ENCODE results near the gene BBLN. TPM values are rescaled to one million over a fixed set of nuclear protein-coding genes. Genes with fewer than 3 reads are reported as not detected.
A peak's percentile ranks its signal among the peaks of the same experiment; 100 is the strongest.

The BBLN gene
- total RNA-seq, 1 donor from 2014 or later = 389 TPM

DNA sequence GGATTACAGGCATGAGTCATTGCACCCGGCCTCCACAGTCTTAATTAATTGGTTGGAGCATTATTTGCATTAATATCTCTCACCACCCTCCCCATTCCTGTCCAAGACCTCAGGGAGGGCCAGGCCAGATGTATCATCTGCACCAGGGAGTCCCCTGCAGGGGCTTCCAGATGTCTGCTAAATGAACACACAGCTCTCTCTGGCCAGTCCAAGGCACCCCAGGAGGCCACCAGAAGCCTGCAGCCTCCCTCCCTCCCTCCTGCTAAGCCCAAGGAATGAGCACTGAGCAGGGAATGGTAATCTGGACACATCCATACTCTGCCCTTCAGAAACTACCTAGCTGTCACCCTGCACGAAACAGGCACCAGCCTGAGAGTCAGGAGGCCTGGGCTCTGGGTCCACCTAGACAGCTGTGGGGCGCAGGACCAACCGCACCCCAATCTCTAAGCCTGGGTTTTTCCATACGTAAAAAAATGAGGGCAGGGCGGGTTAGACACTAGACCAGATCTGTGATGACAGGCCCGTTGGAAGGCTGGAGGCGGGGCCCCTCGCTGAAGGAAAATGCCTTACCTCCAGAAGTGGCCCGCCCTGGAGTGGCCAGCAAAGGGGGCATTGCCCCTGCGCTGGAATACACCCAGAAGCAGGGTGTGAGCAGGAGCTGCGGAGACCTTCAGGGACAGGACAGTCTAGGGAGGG, 23.0 kb downstream of the BBLN start:
- H3K27ac ChIP-seq = no peak overlapping the region
- DNase-seq (ENCODE audit: low spot score in 2 of 2) = no peak
- peaks cover 60 to 61% of the 10 kb centered on the region in 2 donors for H3K36me3 ChIP-seq
- TF ChIP-seq, protein P1, sequence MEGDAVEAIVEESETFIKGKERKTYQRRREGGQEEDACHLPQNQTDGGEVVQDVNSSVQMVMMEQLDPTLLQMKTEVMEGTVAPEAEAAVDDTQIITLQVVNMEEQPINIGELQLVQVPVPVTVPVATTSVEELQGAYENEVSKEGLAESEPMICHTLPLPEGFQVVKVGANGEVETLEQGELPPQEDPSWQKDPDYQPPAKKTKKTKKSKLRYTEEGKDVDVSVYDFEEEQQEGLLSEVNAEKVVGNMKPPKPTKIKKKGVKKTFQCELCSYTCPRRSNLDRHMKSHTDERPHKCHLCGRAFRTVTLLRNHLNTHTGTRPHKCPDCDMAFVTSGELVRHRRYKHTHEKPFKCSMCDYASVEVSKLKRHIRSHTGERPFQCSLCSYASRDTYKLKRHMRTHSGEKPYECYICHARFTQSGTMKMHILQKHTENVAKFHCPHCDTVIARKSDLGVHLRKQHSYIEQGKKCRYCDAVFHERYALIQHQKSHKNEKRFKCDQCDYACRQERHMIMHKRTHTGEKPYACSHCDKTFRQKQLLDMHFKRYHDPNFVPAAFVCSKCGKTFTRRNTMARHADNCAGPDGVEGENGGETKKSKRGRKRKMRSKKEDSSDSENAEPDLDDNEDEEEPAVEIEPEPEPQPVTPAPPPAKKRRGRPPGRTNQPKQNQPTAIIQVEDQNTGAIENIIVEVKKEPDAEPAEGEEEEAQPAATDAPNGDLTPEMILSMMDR (IDR thresholded peaks at IDR 0.05) = no peak
- no peaks in the 10 kb centered on the region for H3K4me1 ChIP-seq
- intact Hi-C loops (cut with DNase I) = no loop called here
- no peaks in the 10 kb centered on the region for H3K9me3 ChIP-seq
- H3K4me3 ChIP-seq = no peak overlapping the region
- no peaks in the 10 kb centered on the region for H3K27me3 ChIP-seq

DNA sequence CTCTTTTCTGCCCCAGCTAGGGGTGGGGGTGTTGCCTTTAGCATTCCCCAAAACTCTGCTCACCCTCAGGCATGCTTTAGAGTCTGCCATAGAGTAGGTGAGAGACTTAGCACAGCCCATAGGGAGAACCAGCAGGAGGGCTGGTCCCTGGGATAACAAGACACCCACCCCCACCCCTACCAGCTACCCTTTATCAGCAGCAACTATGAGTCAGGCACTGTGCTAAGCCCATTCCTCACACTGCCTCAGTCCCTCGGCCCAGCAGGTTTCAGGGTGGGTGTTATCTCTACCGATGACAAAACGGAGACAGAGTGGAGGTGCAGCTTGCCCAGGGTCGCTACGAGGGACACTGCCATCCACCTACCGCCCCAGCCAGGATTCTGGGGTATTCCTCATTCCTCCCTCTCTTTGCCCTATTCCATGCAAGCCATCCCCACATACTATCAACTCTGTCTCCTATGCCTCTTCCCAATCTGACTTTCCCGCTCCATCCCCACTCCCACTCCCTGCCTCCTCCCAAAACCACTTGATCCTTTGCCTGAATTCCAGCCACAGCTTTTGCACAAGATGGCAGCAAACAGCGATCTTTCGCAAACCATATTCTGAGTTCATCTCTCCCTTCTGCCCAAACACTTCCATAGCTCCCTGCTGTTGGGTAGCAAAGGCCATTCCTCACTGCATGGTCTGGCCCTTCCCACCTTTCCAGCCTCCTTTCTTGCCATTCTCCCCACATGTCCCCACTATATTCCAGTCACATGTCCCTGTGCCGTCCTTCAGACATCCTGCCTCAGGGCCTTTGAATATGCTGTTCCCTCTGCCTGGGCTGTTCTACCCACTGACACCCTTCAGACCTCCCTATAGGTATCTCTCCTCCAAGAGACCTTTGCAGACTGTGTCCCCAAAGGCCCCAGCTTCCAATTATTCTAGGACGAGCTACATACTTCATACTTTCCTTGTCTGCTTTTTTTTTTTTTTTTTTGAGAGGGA, 26.2 kb downstream of the BBLN start:
- no peak for DNase-seq (ENCODE audit: low spot score in 2 of 2)
- intact Hi-C loops (cut with DNase I) = no loop called here
- H3K9me3 ChIP-seq = no peaks in the 10 kb centered on the region

DNA sequence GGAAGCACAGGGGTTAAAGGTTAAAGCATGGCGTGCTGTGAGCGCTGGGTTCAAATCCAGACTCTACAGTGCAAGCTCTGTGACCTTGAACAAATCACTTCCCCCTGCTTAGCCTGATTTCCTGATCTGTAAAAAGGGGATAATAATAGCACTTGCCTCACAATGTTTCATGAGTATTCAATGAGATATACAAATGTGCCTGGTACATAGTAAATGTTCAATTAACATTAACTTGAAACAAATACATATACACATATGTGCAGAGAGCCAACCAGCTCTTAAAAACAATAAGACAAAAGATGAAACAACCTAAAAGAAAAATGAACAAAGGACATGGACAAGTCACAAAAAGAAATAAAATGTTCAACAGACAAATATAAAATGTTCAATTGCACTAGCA, 27.3 kb downstream of the BBLN start:
- H3K9me3 ChIP-seq = no peaks in the 10 kb centered on the region
- TF ChIP-seq, protein P1 (IDR thresholded peaks at IDR 0.05) = no peak
- DNase-seq (ENCODE audit: low spot score in 2 of 2) = no peak
- H3K36me3 ChIP-seq = peaks cover 44% of the 10 kb centered on the region in 2 donors
- H3K27me3 ChIP-seq = no peaks in the 10 kb centered on the region
- intact Hi-C loops (cut with DNase I) = no loop called here
- no peak overlapping the region for H3K27ac ChIP-seq
- H3K4me3 ChIP-seq = no peak overlapping the region
- H3K4me1 ChIP-seq = peaks cover 0 to 9% of the 10 kb centered on the region in 2 donors

More for the DNA sequence above, 26.2 kb downstream of the BBLN start:
- Histone ChIP-seq H3K4me3 (no peak overlapping the region), H3K4me1 (peaks cover 0 to 7% of the 10 kb centered on the region in 2 donors), H3K27me3 (no peaks in the 10 kb centered on the region), H3K36me3 (peaks cover 44% of the 10 kb centered on the region in 2 donors), H3K27ac (no peak overlapping the region)
- TF ChIP-seq, protein P1 (IDR thresholded peaks at IDR 0.05) = no peak

DNA sequence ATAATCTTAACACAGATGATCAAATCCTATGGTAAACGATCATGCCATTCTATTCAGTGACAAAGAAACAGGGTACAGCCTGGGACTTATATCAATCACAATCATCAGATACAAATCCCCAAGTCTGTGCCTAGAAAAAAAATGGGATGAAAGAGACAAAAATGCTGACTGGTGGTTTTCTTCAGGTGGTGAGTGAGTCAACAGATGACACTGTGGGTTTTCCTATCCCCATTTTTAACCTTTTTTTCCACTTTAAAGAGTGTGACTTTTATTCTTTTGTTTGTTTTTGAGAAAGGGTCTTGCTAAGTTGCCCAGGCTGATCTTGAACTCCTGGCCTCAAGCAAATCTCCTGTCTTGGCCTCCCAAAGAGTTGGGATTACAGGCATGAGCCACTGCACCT, 28.1 kb downstream of the BBLN start:
- TF ChIP-seq, protein P1 (IDR thresholded peaks at IDR 0.05) = no peak
- intact Hi-C loops (cut with DNase I) = no loop called here

DNA sequence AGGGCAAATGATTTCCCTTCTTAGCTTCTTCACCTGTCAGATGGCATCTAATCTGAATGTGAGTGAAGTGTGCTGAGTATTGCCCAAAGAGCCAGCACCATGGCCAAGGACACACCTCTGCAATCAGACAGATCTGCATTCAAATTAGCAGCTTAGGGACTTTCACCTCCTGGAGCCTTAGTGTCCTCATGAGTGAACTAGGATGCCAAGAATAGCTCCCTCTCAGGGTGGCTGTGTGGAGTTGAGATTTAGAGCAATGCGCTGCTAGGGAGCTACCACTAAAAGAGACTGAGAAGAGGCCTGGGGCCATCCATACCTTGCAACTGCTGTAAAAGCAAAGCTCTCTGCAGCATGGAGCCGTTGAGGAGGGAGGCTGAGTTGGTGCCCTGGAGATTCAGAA, 29.9 kb downstream of the BBLN start:
- peaks cover 0 to 13% of the 10 kb centered on the region in 2 donors for H3K4me1 ChIP-seq
- peak overlapping the region; percentile 69 to 97 for H3K4me3 ChIP-seq
- TF ChIP-seq, protein P1 (IDR thresholded peaks at IDR 0.05) = no peak
- no peaks in the 10 kb centered on the region for H3K27me3 ChIP-seq
- no peaks in the 10 kb centered on the region for H3K9me3 ChIP-seq
- DNase-seq (ENCODE audit: low spot score in 2 of 2) = no peak
- H3K27ac ChIP-seq = no peak overlapping the region
- H3K36me3 ChIP-seq = peaks cover 20 to 25% of the 10 kb centered on the region in 2 donors
- intact Hi-C loops (cut with DNase I) = loop anchor here (5.0 kb wide), 1 partner anchor 87 kb away; the partner anchor contains the start of genes GOLGA2 and SWI5

More for the DNA sequence above, 28.1 kb downstream of the BBLN start:
- Histone ChIP-seq H3K27me3 (no peaks in the 10 kb centered on the region), H3K4me3 (no peak overlapping the region), H3K27ac (no peak overlapping the region), H3K36me3 (peaks cover 38 to 40% of the 10 kb centered on the region in 2 donors), H3K4me1 (peaks cover 0 to 13% of the 10 kb centered on the region in 2 donors), H3K9me3 (no peaks in the 10 kb centered on the region)
- no peak for DNase-seq (ENCODE audit: low spot score in 2 of 2)
